HepG2 (cell line): Measurements from ENCODE around the gene CFTR. TPM values are rescaled to one million over a fixed set of nuclear protein-coding genes. Genes with fewer than 3 reads are reported as not detected.

ENCODE experiments used
- ATAC-seq: fragments of 200-7000 bp; cut with Tn5 transposase; 3 replicates; pipeline ENCODE4 v1.9.1; 2020; ENCODE audit warnings: mild to moderate bottlenecking, moderate library complexity
- BruUV-seq: library from RNA; stranded (reverse); fragments of 400-500 nt; replicated peaks from 2 replicates; lab custom pipeline; 2021; lab: Mats Ljungman, UMichigan
- CTCF ChIA-PET: fragments of 300-600 bp; formaldehyde crosslinking; extraction: SDS; loops from one replicate; lab custom pipeline; 2021; ENCODE audit warnings: low total read pairs, inconsistent platforms, low intra/inter-chr PET ratio; lab: Yijun Ruan, JAX
- POLR2A ChIA-PET: fragments of 350-600 bp; sonication (Branson Sonifier 250); formaldehyde crosslinking; loops from one replicate; lab custom pipeline; 2020; ENCODE audit warnings: antibody characterized with exemption, inconsistent platforms; lab: Yijun Ruan, JAX
- DNase-seq: peaks from one replicate; pipeline ENCODE4 v3.0.0-alpha.2; 2015; ENCODE audit warnings: low spot score
- FAIRE-seq: peaks from 3 replicates; lab custom pipeline; 2011; peaks lifted over from hg19 to GRCh38; lab: Jason Lieb, UNC
- H2AFZ ChIP-seq: one replicate; pipeline ENCODE4 v1.6.1; 2011; ENCODE audit warnings: low read length, inconsistent platforms
- H3K27ac ChIP-seq: fragments of 300-600 bp; 3 replicates; pipeline ENCODE4 v1.8.0; 2011; ENCODE audit warnings: mixed run types, mild to moderate bottlenecking, mixed read lengths, low read length, inconsistent platforms; ENCODE audit not compliant: insufficient read depth; ENCODE audit errors: extremely low read length
- H3K27me3 ChIP-seq, 2 experiments: fragments of 200-600 bp in 1 of 2; 2 replicates in 1 of 2; 3 replicates in 1 of 2; pipeline versions ENCODE4 v1.6.0 to v1.8.0; 2011; ENCODE audit warnings: low read length in 2 of 2, mild to moderate bottlenecking in 2 of 2, moderate library complexity in 2 of 2, inconsistent platforms in 1 of 2; ENCODE audit not compliant: insufficient read depth in 2 of 2, control insufficient read depth in 1 of 2
- H3K36me3 ChIP-seq, 2 experiments: fragments of 200-600 bp in 1 of 2; replicated peaks in 1 of 2; 2 replicates in 1 of 2; 3 replicates in 1 of 2; pipeline versions ENCODE4 v1.5.1 to v1.8.0; 2011; ENCODE audit warnings: low read length in 2 of 2, inconsistent platforms in 1 of 2; ENCODE audit not compliant: insufficient read depth in 2 of 2, control insufficient read depth in 1 of 2
- H3K4me1 ChIP-seq: 2 replicates; pipeline ENCODE4 v1.5.1; 2012; ENCODE audit warnings: low read length, inconsistent platforms; ENCODE audit not compliant: insufficient read depth
- H3K4me2 ChIP-seq: 2 replicates; pipeline ENCODE4 v1.6.0; 2011; ENCODE audit warnings: low read depth, low read length, inconsistent platforms
- H3K4me3 ChIP-seq, 3 experiments: fragments of 200-600 bp in 1 of 3; sonication (generic), shearing (Covaris generic) in 1 of 3; replicated peaks in 1 of 3; 2 replicates each; pipeline ENCODE4 v1.5.1; 2011 to 2016; ENCODE audit warnings: low read length in 3 of 3, inconsistent platforms in 2 of 3, low read depth in 2 of 3, mild to moderate bottlenecking in 2 of 3, control low read depth in 1 of 3, mixed read lengths in 1 of 3; ENCODE audit not compliant: insufficient read depth in 1 of 3
- H3K79me2 ChIP-seq: one replicate; pipeline ENCODE4 v1.6.1; 2011; ENCODE audit warnings: low read length, inconsistent platforms; ENCODE audit not compliant: insufficient read depth
- H3K9ac ChIP-seq: 2 replicates; pipeline ENCODE4 v1.6.0; 2011; ENCODE audit warnings: mild to moderate bottlenecking, low read depth, low read length, inconsistent platforms; ENCODE audit not compliant: insufficient read depth
- H3K9me3 ChIP-seq: 2 replicates; pipeline ENCODE4 v1.5.1; 2012; ENCODE audit warnings: mild to moderate bottlenecking, low read length
- H4K20me1 ChIP-seq: 2 replicates; pipeline ENCODE4 v1.6.0; 2011; ENCODE audit warnings: inconsistent platforms, mild to moderate bottlenecking, low read length, moderate library complexity; ENCODE audit not compliant: insufficient read depth
- CREB1 ChIP-seq, 2 experiments: fragments of 450-650 bp in 1 of 2; IDR thresholded peaks; 2 replicates each; pipeline ENCODE4 v1.6.1; 2016 to 2017; ENCODE audit warnings: control low read depth in 1 of 2, mild to moderate bottlenecking in 1 of 2, missing compliant biosample characterization in 1 of 2, missing genetic modification characterization in 1 of 2
- FLYWCH1 ChIP-seq: sonication (generic); formaldehyde crosslinking; IDR thresholded peaks from 2 replicates; pipeline ENCODE4 v1.8.1; 2023; ENCODE audit warnings: mild to moderate bottlenecking, missing genetic modification reagents
- MAZ ChIP-seq, 2 experiments: sonication (generic) in 1 of 2; formaldehyde crosslinking in 1 of 2; IDR thresholded peaks; 2 replicates each; pipeline versions ENCODE4 v1.5.0 to v1.6.1; 2012 to 2020; ENCODE audit warnings: low read depth in 2 of 2, mild to moderate bottlenecking in 2 of 2, borderline replicate concordance in 1 of 2, improper control_type of control experiment in 1 of 2, low read length in 1 of 2, missing genetic modification reagents in 1 of 2, moderate library complexity in 1 of 2
- RCOR2 ChIP-seq: IDR thresholded peaks from 2 replicates; pipeline ENCODE4 v1.6.1; 2016; ENCODE audit warnings: missing biosample characterization, missing genetic modification reagents
- SKI ChIP-seq: fragments of 450-650 bp; IDR thresholded peaks from one replicate; pipeline ENCODE4 v1.6.1; 2018; ENCODE audit warnings: mild to moderate bottlenecking; ENCODE audit not compliant: partially characterized antibody
- STAG1 ChIP-seq: sonication (generic); formaldehyde crosslinking; IDR thresholded peaks from 2 replicates; pipeline ENCODE4 v1.4.0; 2020; ENCODE audit warnings: missing genetic modification reagents
- ZBTB33 ChIP-seq: sonication (generic); formaldehyde crosslinking; IDR thresholded peaks from 2 replicates; pipeline ENCODE4 v1.4.0; 2020; ENCODE audit warnings: missing genetic modification reagents
- ZBTB8A ChIP-seq: sonication (generic); formaldehyde crosslinking; IDR thresholded peaks from 2 replicates; pipeline ENCODE4 v1.4.0; 2020; ENCODE audit warnings: mild to moderate bottlenecking, low read depth, missing genetic modification reagents, borderline replicate concordance
- ZMYM4 ChIP-seq: sonication (generic); formaldehyde crosslinking; IDR thresholded peaks from 2 replicates; pipeline ENCODE4 v1.8.1; 2023; ENCODE audit warnings: mild to moderate bottlenecking, missing genetic modification reagents
- ZNF746 ChIP-seq: sonication (generic); formaldehyde crosslinking; IDR thresholded peaks from 2 replicates; pipeline ENCODE4 v1.8.0; 2022; ENCODE audit warnings: mild to moderate bottlenecking, missing genetic modification reagents
- WGBS: methylation state at CpG from one replicate; pipeline ENCODE4 v1.1.6; 2017; ENCODE audit warnings: low lambda C conversion rate; 5-methylcytosine and 5-hydroxymethylcytosine counted together
- in situ Hi-C: cut with HindIII; loops from 2 replicates; pipeline ENCODE4 v1.10.0; 2017; ENCODE audit warnings: low pct_unique_long_range_greater_than_20kb; ENCODE audit not compliant: extremely low pct_ligation_motif_present
- intact Hi-C: fragments of 100-400 bp; cut with micrococcal nuclease; formaldehyde crosslinking; loops from one replicate; pipeline ENCODE4 v1.10.0; 2022; ENCODE audit not compliant: unreplicated experiment
- polyA plus RNA-seq, 8 experiments: library from polyadenylated mRNA; depleted of rRNA in 3 of 8; stranded (reverse) in 7 of 8; unstranded in 1 of 8; fragments of >200 nt; fragmentation: Illumina TruSeq in 4 of 8; extraction: Trizol in 4 of 8; gene quantifications; 2 replicates each; pipeline versions ENCODE4 v1.2.1 to v1.2.3, GENCODE V29; 2011 to 2016; ENCODE audit warnings: low read depth in 4 of 8, missing spikeins in 1 of 8, mixed read lengths in 1 of 8; ENCODE audit not compliant: insufficient read depth in 1 of 8
- total RNA-seq, 5 experiments: library from RNA; depleted of rRNA; stranded (reverse); fragments of >200 nt; fragmentation: Illumina TruSeq; extraction: Trizol; gene quantifications; 2 replicates each; pipeline ENCODE4 v1.2.3, GENCODE V29; 2016; ENCODE audit warnings: low read depth in 1 of 5
- TF ChIP-seq, protein P1 (sequence below): sonication (generic); formaldehyde crosslinking; conservative IDR thresholded peaks from 2 replicates; pipeline ENCODE4 v1.5.0; 2020; ENCODE audit warnings: missing genetic modification reagents
- TF ChIP-seq, protein P2 (sequence below): sonication (generic); formaldehyde crosslinking; IDR thresholded peaks from 2 replicates; pipeline ENCODE4 v1.4.0; 2020; ENCODE audit warnings: missing genetic modification reagents

The CFTR gene
- total and polyA plus RNA-seq, 2 of the 13 experiments (the other 11 are each of a cell fraction or from before 2014, with no cell fraction given): not detected

DNA sequence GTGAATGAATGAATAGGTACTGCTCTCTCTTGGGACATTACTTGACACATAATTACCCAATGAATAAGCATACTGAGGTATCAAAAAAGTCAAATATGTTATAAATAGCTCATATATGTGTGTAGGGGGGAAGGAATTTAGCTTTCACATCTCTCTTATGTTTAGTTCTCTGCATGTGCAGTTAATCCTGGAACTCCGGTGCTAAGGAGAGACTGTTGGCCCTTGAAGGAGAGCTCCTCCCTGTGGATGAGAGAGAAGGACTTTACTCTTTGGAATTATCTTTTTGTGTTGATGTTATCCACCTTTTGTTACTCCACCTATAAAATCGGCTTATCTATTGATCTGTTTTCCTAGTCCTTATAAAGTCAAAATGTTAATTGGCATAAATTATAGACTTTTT is 1.2 kb downstream of the CFTR start:
- no peaks in the 10 kb centered on the region for H4K20me1 ChIP-seq
- no peak overlapping the region for H2AFZ ChIP-seq
- no peak overlapping the region for H3K4me3 ChIP-seq
- DNase-seq (no peak), ATAC-seq (no peak), FAIRE-seq (no peak)
- ChIA-PET POLR2A (no interaction called here), CTCF (no interaction called here)
- no peak overlapping the region for H3K4me2 ChIP-seq
- H3K4me1 ChIP-seq: no peaks in the 10 kb centered on the region
- in situ Hi-C loops (no loop called here), intact Hi-C loops (loop anchor here (10.0 kb wide), 1 partner anchor 174 kb away; no protein-coding TSS in a partner anchor)
- H3K27me3 ChIP-seq: peaks cover 0 to 8% of the 10 kb centered on the region in 2 experiments; a peak in 1 of 5 replicates
- no TSS peak for BruUV-seq
- no peak for TF ChIP-seq RCOR2 (CRISPR knock-in tag)
- TF ChIP-seq MAZ (IDR thresholded peaks at IDR 0.05; ENCODE audit: borderline replicate concordance, low read depth, low read length): no peak
- no peak for TF ChIP-seq MAZ (CRISPR knock-in tag; IDR thresholded peaks at IDR 0.05; ENCODE audit: low read depth)
- no peak for TF ChIP-seq FLYWCH1 (CRISPR knock-in tag)
- TF ChIP-seq ZBTB8A (CRISPR knock-in tag): no peak
- TF ChIP-seq, protein P1, sequence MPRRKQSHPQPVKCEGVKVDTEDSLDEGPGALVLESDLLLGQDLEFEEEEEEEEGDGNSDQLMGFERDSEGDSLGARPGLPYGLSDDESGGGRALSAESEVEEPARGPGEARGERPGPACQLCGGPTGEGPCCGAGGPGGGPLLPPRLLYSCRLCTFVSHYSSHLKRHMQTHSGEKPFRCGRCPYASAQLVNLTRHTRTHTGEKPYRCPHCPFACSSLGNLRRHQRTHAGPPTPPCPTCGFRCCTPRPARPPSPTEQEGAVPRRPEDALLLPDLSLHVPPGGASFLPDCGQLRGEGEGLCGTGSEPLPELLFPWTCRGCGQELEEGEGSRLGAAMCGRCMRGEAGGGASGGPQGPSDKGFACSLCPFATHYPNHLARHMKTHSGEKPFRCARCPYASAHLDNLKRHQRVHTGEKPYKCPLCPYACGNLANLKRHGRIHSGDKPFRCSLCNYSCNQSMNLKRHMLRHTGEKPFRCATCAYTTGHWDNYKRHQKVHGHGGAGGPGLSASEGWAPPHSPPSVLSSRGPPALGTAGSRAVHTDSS: no peak
- TF ChIP-seq, protein P2, sequence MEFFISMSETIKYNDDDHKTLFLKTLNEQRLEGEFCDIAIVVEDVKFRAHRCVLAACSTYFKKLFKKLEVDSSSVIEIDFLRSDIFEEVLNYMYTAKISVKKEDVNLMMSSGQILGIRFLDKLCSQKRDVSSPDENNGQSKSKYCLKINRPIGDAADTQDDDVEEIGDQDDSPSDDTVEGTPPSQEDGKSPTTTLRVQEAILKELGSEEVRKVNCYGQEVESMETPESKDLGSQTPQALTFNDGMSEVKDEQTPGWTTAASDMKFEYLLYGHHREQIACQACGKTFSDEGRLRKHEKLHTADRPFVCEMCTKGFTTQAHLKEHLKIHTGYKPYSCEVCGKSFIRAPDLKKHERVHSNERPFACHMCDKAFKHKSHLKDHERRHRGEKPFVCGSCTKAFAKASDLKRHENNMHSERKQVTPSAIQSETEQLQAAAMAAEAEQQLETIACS (CRISPR knock-in tag): no peak
- TF ChIP-seq ZNF746 (CRISPR knock-in tag): no peak
- no peak for TF ChIP-seq SKI
- TF ChIP-seq ZBTB33: no peak
- TF ChIP-seq CREB1 (IDR thresholded peaks at IDR 0.05): no peak
- no peak for TF ChIP-seq CREB1 (CRISPR knock-in tag; IDR thresholded peaks at IDR 0.05)
- TF ChIP-seq STAG1 (CRISPR knock-in tag): no peak
- TF ChIP-seq ZMYM4 (CRISPR knock-in tag): no peak
- H3K9me3 ChIP-seq: no peaks in the 10 kb centered on the region
- no peak overlapping the region for H3K27ac ChIP-seq
- no peaks in the 10 kb centered on the region for H3K36me3 ChIP-seq
- H3K79me2 ChIP-seq: no peaks in the 10 kb centered on the region
- 31% methylated on average over 2 of the region's 2 CpGs for WGBS
- H3K9ac ChIP-seq: no peak overlapping the region
